Measurements from ENCODE around the gene SOS1. TPM values are rescaled to one million over a fixed set of nuclear protein-coding genes. Genes with fewer than 3 reads are reported as not detected.

The SOS1 gene
- total RNA-seq, 1 donor from 2014 or later = 22.4 TPM

- DNase-seq (ENCODE audit: low read depth) = no peak
These were observed 185.2 kb downstream of the SOS1 start for GRCh38 chr2:38935568-38936172.

GRCh38 chr2:38934742-38935141, 186.1 kb downstream of the SOS1 start:
- DNase-seq (ENCODE audit: low read depth) = no peak

GRCh38 chr2:38933653-38934052, 187.2 kb downstream of the SOS1 start:
- no peak for DNase-seq (ENCODE audit: low read depth)

- DNase-seq (ENCODE audit: low read depth) = no peak
These were observed 188.3 kb downstream of the SOS1 start for GRCh38 chr2:38932586-38932985.

Other genes starting within 250 kb of the SOS1 start
- 11.0 and 11.8 TPM in 2 replicates for gene DHX57, start 245.1 kb downstream of the SOS1 start, total RNA-seq
- 20.6 and 21.7 TPM in 2 replicates for gene MORN2, start 245.1 kb downstream of the SOS1 start, total RNA-seq
- gene ARHGEF33, start 231.2 kb downstream of the SOS1 start, total RNA-seq = 0.26 and 0.27 TPM in 2 replicates
- gene CDKL4, start 122.9 kb upstream of the SOS1 start, total RNA-seq = 1.6 and 3.5 TPM in 2 replicates